WTC11 (cell line): ENCODE measurements around the gene TOMM40. TPM values are rescaled to one million over a fixed set of nuclear protein-coding genes. Genes with fewer than 3 reads are reported as not detected.

Source experiments
- ATAC-seq: fragments of 200-7000 bp; cut with Tn5 transposase; 2 replicates; pipeline ENCODE4 v1.10.0; 2021; ENCODE audit warnings: mild to moderate bottlenecking, moderate library complexity
- CTCF ChIA-PET: fragments of 300-600 bp; sonication (Branson Sonifier 250); formaldehyde crosslinking; loops from one replicate; lab custom pipeline; 2021; ENCODE audit warnings: antibody characterized with exemption; lab: Charles Lee
- POLR2A ChIA-PET: fragments of 350-600 bp; sonication (Branson Sonifier 250); formaldehyde crosslinking; loops from one replicate; lab custom pipeline; 2021; ENCODE audit warnings: antibody characterized with exemption; lab: Charles Lee
- DNase-seq: peaks from one replicate; pipeline ENCODE4 v3.0.0; 2021; ENCODE audit warnings: low spot score
- H3K27ac Mint-ChIP-seq: 2 replicates; pipeline ENCODE4 v1.8.0; 2021; ENCODE audit warnings: mixed read lengths
- H3K27me3 Mint-ChIP-seq: 2 replicates; pipeline ENCODE4 v1.8.0; 2021; ENCODE audit warnings: low read depth, mild to moderate bottlenecking, moderate library complexity, mixed read lengths
- H3K36me3 Mint-ChIP-seq: 2 replicates; pipeline ENCODE4 v1.8.0; 2021; ENCODE audit warnings: mixed read lengths
- H3K4me1 Mint-ChIP-seq: 2 replicates; pipeline ENCODE4 v1.8.0; 2022; ENCODE audit warnings: mixed read lengths
- H3K4me3 Mint-ChIP-seq: 2 replicates; pipeline ENCODE4 v1.8.0; 2021; ENCODE audit warnings: mild to moderate bottlenecking, moderate library complexity, mixed read lengths
- H3K9me3 Mint-ChIP-seq: 2 replicates; pipeline ENCODE4 v1.8.0; 2021; ENCODE audit warnings: mixed read lengths
- ATF1 ChIP-seq: sonication (generic); formaldehyde crosslinking; IDR thresholded peaks from 2 replicates; pipeline ENCODE4 v1.8.1; 2023; ENCODE audit warnings: mild to moderate bottlenecking, moderate library complexity, missing genetic modification reagents
- ATF6 ChIP-seq: sonication (generic); formaldehyde crosslinking; IDR thresholded peaks from 2 replicates; pipeline ENCODE4 v1.8.1; 2023; ENCODE audit warnings: mild to moderate bottlenecking, missing genetic modification reagents
- CBFB ChIP-seq: sonication (generic); formaldehyde crosslinking; IDR thresholded peaks from 2 replicates; pipeline ENCODE4 v1.8.1; 2022; ENCODE audit warnings: mild to moderate bottlenecking, low read depth, missing genetic modification reagents
- E2F5 ChIP-seq: sonication (generic); formaldehyde crosslinking; IDR thresholded peaks from 2 replicates; pipeline ENCODE4 v1.8.1; 2022; ENCODE audit warnings: mild to moderate bottlenecking, moderate library complexity, missing genetic modification reagents
- ERG ChIP-seq: fragments of 250-450 bp; sonication (Bioruptor Pico); IDR thresholded peaks from 2 replicates; pipeline ENCODE4 v1.8.0; 2021; ENCODE audit warnings: mild to moderate bottlenecking
- KAT7 ChIP-seq: sonication (generic); formaldehyde crosslinking; IDR thresholded peaks from 2 replicates; pipeline ENCODE4 v1.8.1; 2023; ENCODE audit warnings: missing genetic modification reagents, mild to moderate bottlenecking, borderline replicate concordance
- MLX ChIP-seq: sonication (generic); formaldehyde crosslinking; IDR thresholded peaks from 2 replicates; pipeline ENCODE4 v1.8.1; 2023; ENCODE audit warnings: mild to moderate bottlenecking, missing genetic modification reagents, moderate library complexity
- MYBL2 ChIP-seq: sonication (generic); formaldehyde crosslinking; IDR thresholded peaks from 2 replicates; pipeline ENCODE4 v1.8.1; 2023; ENCODE audit warnings: mild to moderate bottlenecking, moderate library complexity, missing genetic modification reagents
- NFE2L1 ChIP-seq: sonication (generic); formaldehyde crosslinking; IDR thresholded peaks from 2 replicates; pipeline ENCODE4 v1.8.1; 2023; ENCODE audit warnings: missing genetic modification reagents
- NFYB ChIP-seq: sonication (generic); formaldehyde crosslinking; conservative IDR thresholded peaks from 2 replicates; pipeline ENCODE4 v1.8.0; 2022; ENCODE audit warnings: low read depth, missing genetic modification reagents
- NR2C2 ChIP-seq: sonication (generic); formaldehyde crosslinking; IDR thresholded peaks from 2 replicates; pipeline ENCODE4 v1.8.0; 2022; ENCODE audit warnings: mild to moderate bottlenecking, missing genetic modification reagents
- NR3C1 ChIP-seq: sonication (generic); formaldehyde crosslinking; conservative IDR thresholded peaks from 2 replicates; pipeline ENCODE4 v1.8.1; 2023; ENCODE audit warnings: low read depth, mild to moderate bottlenecking, missing genetic modification reagents
- PRRX2 ChIP-seq: fragments of 250-450 bp; sonication (Bioruptor Pico); IDR thresholded peaks from 2 replicates; pipeline ENCODE4 v1.8.0; 2021; ENCODE audit warnings: mild to moderate bottlenecking
- SMAD4 ChIP-seq: sonication (generic); formaldehyde crosslinking; IDR thresholded peaks from 2 replicates; pipeline ENCODE4 v1.8.0; 2022; ENCODE audit warnings: mild to moderate bottlenecking, missing genetic modification reagents
- TCF7 ChIP-seq: sonication (generic); formaldehyde crosslinking; IDR thresholded peaks from 2 replicates; pipeline ENCODE4 v1.8.0; 2022; ENCODE audit warnings: mild to moderate bottlenecking, low read depth, missing genetic modification reagents, moderate library complexity
- ZNF121 ChIP-seq: sonication (generic); formaldehyde crosslinking; IDR thresholded peaks from 2 replicates; pipeline ENCODE4 v1.8.0; 2023; ENCODE audit warnings: missing genetic modification reagents
- ZNF232 ChIP-seq: sonication (generic); formaldehyde crosslinking; IDR thresholded peaks from 2 replicates; pipeline ENCODE4 v1.8.0; 2022; ENCODE audit warnings: mild to moderate bottlenecking, missing genetic modification reagents
- ZNF425 ChIP-seq: fragments of 250-450 bp; sonication (Bioruptor Pico); conservative IDR thresholded peaks from 2 replicates; pipeline ENCODE4 v1.9.0; 2021; ENCODE audit warnings: mild to moderate bottlenecking
- ZNF532 ChIP-seq: fragments of 250-450 bp; sonication (Bioruptor Pico); IDR thresholded peaks from 2 replicates; pipeline ENCODE4 v1.9.0; 2021; ENCODE audit warnings: mild to moderate bottlenecking, borderline replicate concordance
- total RNA-seq: library from RNA; stranded (reverse); gene quantifications from 3 replicates; pipeline ENCODE4 v1.2.3, GENCODE V29; 2021
- TF ChIP-seq, protein P1 (sequence below): sonication (generic); formaldehyde crosslinking; IDR thresholded peaks from 2 replicates; pipeline ENCODE4 v1.8.1; 2023; ENCODE audit warnings: mild to moderate bottlenecking, moderate library complexity, missing genetic modification reagents
- TF ChIP-seq, protein P2 (sequence below): sonication (generic); formaldehyde crosslinking; IDR thresholded peaks from 2 replicates; pipeline ENCODE4 v1.8.0; 2023; ENCODE audit warnings: missing genetic modification reagents
- TF ChIP-seq, protein P3 (sequence below): fragments of 250-450 bp; sonication (Bioruptor Pico); IDR thresholded peaks from 2 replicates; pipeline ENCODE4 v1.9.0; 2021; ENCODE audit warnings: moderate library complexity, mild to moderate bottlenecking, inconsistent platforms, borderline replicate concordance

TOMM40 gene
- total RNA-seq, 1 experiment from 2014 or later: 221 TPM

- ChIA-PET POLR2A (interaction anchor here (1.2 to 1.8 kb wide), 5 partner anchors 15 to 201 kb away, joined by 4 to 12 read pairs (median 6); partner anchors contain the start of genes APOE, CLPTM1 and NECTIN2), CTCF (interaction anchor here (0.8 to 1.9 kb wide), 13 partner anchors 12 to 201 kb away, joined by 3 to 13 read pairs (median 5); partner anchors contain the start of genes APOE and NECTIN2)
- H3K27ac Mint-ChIP-seq: peak overlapping the region; percentile 97
- peak; percentile 100 for DNase-seq
- peak overlapping the region; percentile 64 for H3K4me3 Mint-ChIP-seq
- peak; percentile 90 for ATAC-seq
- peaks cover 59% of the 10 kb centered on the region for H3K36me3 Mint-ChIP-seq
- H3K9me3 Mint-ChIP-seq: no peaks in the 10 kb centered on the region
- H3K27me3 Mint-ChIP-seq: no peaks in the 10 kb centered on the region; the same call in 1 of the 2 replicates
- peaks cover 21% of the 10 kb centered on the region for H3K4me1 Mint-ChIP-seq
- TF ChIP-seq NR2C2 (CRISPR knock-in tag) (peak; percentile 70), ATF1 (CRISPR knock-in tag) (no peak), CBFB (no peak), ZNF532 (CRISPR knock-in tag) (peak; percentile 80; the same call in 1 of the 2 replicates), NFYB (CRISPR knock-in tag) (no peak), ZNF425 (CRISPR knock-in tag) (no peak), KAT7 (no peak), SMAD4 (CRISPR knock-in tag) (no peak), MLX (CRISPR knock-in tag) (no peak), NR3C1 (CRISPR knock-in tag) (no peak), PRRX2 (CRISPR knock-in tag) (0 out of 2 replicates have a peak, but pooled peaks have one; percentile 37), ZNF121 (CRISPR knock-in tag) (peak; percentile 43; the same call in 1 of the 2 replicates), ATF6 (no peak), TCF7 (no peak), NFE2L1 (CRISPR knock-in tag) (0 out of 2 replicates have a peak, but pooled peaks have one; percentile 7), E2F5 (CRISPR knock-in tag) (no peak), ERG (CRISPR knock-in tag) (peak; percentile 13; the same call in 1 of the 2 replicates), ZNF232 (CRISPR knock-in tag) (no peak), MYBL2 (no peak)
- TF ChIP-seq, protein P1, sequence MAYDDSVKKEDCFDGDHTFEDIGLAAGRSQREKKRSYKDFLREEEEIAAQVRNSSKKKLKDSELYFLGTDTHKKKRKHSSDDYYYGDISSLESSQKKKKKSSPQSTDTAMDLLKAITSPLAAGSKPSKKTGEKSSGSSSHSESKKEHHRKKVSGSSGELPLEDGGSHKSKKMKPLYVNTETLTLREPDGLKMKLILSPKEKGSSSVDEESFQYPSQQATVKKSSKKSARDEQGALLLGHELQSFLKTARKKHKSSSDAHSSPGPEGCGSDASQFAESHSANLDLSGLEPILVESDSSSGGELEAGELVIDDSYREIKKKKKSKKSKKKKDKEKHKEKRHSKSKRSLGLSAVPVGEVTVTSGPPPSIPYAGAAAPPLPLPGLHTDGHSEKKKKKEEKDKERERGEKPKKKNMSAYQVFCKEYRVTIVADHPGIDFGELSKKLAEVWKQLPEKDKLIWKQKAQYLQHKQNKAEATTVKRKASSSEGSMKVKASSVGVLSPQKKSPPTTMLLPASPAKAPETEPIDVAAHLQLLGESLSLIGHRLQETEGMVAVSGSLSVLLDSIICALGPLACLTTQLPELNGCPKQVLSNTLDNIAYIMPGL (CRISPR knock-in tag): no peak
- TF ChIP-seq, protein P2, sequence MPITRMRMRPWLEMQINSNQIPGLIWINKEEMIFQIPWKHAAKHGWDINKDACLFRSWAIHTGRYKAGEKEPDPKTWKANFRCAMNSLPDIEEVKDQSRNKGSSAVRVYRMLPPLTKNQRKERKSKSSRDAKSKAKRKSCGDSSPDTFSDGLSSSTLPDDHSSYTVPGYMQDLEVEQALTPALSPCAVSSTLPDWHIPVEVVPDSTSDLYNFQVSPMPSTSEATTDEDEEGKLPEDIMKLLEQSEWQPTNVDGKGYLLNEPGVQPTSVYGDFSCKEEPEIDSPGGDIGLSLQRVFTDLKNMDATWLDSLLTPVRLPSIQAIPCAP: no peak
- TF ChIP-seq, protein P3, sequence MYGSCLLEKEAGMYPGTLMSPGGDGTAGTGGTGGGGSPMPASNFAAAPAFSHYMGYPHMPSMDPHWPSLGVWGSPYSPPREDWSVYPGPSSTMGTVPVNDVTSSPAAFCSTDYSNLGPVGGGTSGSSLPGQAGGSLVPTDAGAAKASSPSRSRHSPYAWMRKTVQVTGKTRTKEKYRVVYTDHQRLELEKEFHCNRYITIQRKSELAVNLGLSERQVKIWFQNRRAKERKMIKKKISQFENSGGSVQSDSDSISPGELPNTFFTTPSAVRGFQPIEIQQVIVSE: no peak
These were observed 563 bp upstream of the TOMM40 start for GRCh38 chr19:44890366-44891015.
